ENCODE measurements around the gene GRM8. TPM values are rescaled to one million over a fixed set of nuclear protein-coding genes. Genes with fewer than 3 reads are reported as not detected.

Gene GRM8
- total RNA-seq, 3 donors from 2014 or later = not detected

DNA sequence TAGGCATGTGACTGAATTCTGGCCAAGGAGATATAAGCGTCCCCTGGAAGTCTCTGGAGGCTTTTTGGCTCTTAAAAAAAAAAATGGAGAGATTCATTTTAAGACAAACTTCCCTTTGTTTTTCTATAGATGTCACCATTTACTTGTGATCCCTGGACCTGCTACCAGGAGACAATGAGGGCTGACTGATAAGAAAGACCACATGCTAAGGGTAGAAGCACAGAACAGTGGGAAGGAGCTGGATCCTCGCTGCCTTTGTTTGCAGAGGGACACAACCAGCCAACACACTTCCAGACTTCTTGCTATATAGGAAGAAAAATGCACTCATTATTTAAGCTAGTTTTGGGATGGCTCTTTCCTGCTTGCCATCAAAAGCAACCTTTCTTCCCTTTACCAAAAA is 172.2 kb downstream of the GRM8 start:
- Histone ChIP-seq H3K9me3 (peaks cover 0 to 4% of the 10 kb centered on the region in 2 donors), H3K4me1 (no peaks in the 10 kb centered on the region), H3K36me3 (no peaks in the 10 kb centered on the region), H3K27me3 (no peaks in the 10 kb centered on the region), H3K27ac (no peak overlapping the region), H3K4me3 (no peak overlapping the region)
- TF ChIP-seq POLR2AphosphoS5 (IDR thresholded peaks at IDR 0.05) (no peak), POLR2A (IDR thresholded peaks at IDR 0.05) (no peak)
- TF ChIP-seq, protein P1, sequence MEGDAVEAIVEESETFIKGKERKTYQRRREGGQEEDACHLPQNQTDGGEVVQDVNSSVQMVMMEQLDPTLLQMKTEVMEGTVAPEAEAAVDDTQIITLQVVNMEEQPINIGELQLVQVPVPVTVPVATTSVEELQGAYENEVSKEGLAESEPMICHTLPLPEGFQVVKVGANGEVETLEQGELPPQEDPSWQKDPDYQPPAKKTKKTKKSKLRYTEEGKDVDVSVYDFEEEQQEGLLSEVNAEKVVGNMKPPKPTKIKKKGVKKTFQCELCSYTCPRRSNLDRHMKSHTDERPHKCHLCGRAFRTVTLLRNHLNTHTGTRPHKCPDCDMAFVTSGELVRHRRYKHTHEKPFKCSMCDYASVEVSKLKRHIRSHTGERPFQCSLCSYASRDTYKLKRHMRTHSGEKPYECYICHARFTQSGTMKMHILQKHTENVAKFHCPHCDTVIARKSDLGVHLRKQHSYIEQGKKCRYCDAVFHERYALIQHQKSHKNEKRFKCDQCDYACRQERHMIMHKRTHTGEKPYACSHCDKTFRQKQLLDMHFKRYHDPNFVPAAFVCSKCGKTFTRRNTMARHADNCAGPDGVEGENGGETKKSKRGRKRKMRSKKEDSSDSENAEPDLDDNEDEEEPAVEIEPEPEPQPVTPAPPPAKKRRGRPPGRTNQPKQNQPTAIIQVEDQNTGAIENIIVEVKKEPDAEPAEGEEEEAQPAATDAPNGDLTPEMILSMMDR (IDR thresholded peaks at IDR 0.05) = no peak
- intact Hi-C loops (cut with DNase I; ENCODE audit: low total_unique reads) = no loop called here
- DNase-seq (ENCODE audit: low spot score in 2 of 2) = no peak

DNA sequence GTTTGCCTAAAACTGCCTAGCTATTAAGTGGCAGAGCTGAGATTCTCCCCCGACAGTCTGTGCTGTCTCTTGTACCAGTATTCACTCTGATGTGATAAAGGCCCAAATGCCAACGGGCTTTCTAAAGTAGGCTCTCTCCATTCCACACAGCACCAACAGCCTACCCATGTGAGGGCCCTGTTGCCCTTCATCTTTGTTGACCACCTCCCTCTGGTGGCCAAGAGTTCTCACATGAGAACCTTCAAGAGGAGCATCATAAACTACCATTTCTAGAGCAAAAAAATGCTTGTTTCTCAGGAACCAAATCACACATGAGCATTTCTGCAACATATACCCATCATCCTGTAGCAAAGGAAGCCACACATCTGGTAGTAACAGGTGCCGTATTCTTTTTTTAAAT is 185.8 kb downstream of the GRM8 start:
- Histone ChIP-seq H3K4me1 (no peaks in the 10 kb centered on the region), H3K9me3 (peaks cover 3 to 27% of the 10 kb centered on the region in 2 donors), H3K27me3 (no peaks in the 10 kb centered on the region), H3K36me3 (no peaks in the 10 kb centered on the region), H3K27ac (no peak overlapping the region), H3K4me3 (no peak overlapping the region)
- TF ChIP-seq, protein P1 (IDR thresholded peaks at IDR 0.05) = no peak
- TF ChIP-seq POLR2AphosphoS5 (IDR thresholded peaks at IDR 0.05) (no peak), POLR2A (IDR thresholded peaks at IDR 0.05) (no peak)
- intact Hi-C loops (cut with DNase I; ENCODE audit: low total_unique reads) = no loop called here
- no peak for DNase-seq (ENCODE audit: low spot score in 2 of 2)

DNA sequence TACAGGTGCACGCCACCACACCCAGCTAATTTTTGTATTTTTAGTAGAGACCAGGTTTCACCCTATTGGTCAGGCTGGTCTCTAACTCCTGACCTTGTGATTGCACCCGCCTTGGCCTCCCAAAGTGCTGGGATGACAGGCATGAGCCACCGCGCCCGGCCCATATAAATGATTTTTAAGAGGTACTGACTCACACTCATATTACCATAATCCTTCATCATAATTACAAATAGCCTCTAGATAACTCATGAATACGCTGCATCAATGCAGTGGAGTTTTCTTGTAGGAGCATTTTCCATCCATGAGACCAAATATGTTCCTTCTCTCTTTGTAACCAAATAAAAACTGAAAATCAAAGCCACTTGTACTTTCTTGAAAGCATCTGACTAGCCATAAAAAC is 193.3 kb downstream of the GRM8 start:
- Histone ChIP-seq H3K27me3 (no peaks in the 10 kb centered on the region), H3K27ac (no peak overlapping the region), H3K9me3 (peaks cover 3 to 22% of the 10 kb centered on the region in 2 donors), H3K4me3 (no peak overlapping the region), H3K36me3 (no peaks in the 10 kb centered on the region), H3K4me1 (no peaks in the 10 kb centered on the region)
- no peak for DNase-seq (ENCODE audit: low spot score in 2 of 2)
- TF ChIP-seq POLR2AphosphoS5 (IDR thresholded peaks at IDR 0.05) (no peak), POLR2A (IDR thresholded peaks at IDR 0.05) (no peak)
- TF ChIP-seq, protein P1 (IDR thresholded peaks at IDR 0.05) = no peak
- intact Hi-C loops (cut with DNase I; ENCODE audit: low total_unique reads) = no loop called here

DNA sequence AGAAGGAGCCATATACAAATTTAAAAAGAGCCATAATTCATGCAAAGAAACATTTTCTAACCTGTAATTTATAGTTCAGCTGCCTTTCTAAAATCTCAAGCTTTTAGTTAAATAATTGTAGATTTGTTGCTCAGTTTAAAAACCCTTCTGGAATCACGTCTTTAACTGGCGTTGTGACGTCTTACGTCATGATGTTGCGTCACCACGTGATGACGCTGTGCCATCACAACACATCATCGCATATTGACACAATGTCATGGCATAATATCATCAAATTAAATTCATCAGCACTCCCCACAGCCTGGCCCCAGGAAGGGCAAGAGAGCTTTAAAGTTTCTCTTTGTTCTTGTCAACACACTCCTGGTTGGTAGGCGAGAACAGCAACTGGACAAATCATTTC is 194.8 kb downstream of the GRM8 start:
- TF ChIP-seq, protein P1 (IDR thresholded peaks at IDR 0.05) = no peak
- TF ChIP-seq POLR2A (IDR thresholded peaks at IDR 0.05) (no peak), POLR2AphosphoS5 (IDR thresholded peaks at IDR 0.05) (no peak)
- intact Hi-C loops (cut with DNase I; ENCODE audit: low total_unique reads) = no loop called here
- Histone ChIP-seq H3K4me3 (no peak overlapping the region), H3K27me3 (no peaks in the 10 kb centered on the region), H3K27ac (no peak overlapping the region), H3K9me3 (peaks cover 0 to 8% of the 10 kb centered on the region in 2 donors), H3K4me1 (no peaks in the 10 kb centered on the region), H3K36me3 (no peaks in the 10 kb centered on the region)
- no peak for DNase-seq (ENCODE audit: low spot score in 2 of 2)

DNA sequence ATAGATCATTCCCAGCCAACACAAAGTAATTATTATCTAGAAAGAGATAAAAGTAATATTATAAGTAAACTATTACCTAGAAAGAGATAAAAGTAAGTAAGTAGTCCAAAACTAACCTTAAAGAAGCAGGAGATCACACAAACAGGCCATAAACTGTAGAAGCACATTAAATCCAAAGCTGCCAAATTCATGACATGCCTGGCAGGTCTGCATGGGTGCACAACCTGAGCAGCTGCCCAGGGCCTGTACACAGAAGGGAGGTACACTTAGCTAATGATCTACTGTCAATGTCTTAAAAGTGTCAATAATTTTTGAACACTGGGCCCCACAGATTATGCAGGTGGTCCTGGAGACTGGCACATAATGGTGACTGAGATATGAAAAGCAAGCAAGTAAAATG is 196.5 kb downstream of the GRM8 start:
- Histone ChIP-seq H3K9me3 (no peaks in the 10 kb centered on the region), H3K4me1 (no peaks in the 10 kb centered on the region), H3K4me3 (no peak overlapping the region), H3K36me3 (no peaks in the 10 kb centered on the region), H3K27me3 (no peaks in the 10 kb centered on the region), H3K27ac (no peak overlapping the region)
- TF ChIP-seq POLR2A (IDR thresholded peaks at IDR 0.05) = no peak
- no peak for TF ChIP-seq POLR2AphosphoS5 (IDR thresholded peaks at IDR 0.05)
- TF ChIP-seq, protein P1 (IDR thresholded peaks at IDR 0.05) = no peak
- no peak for DNase-seq (ENCODE audit: low spot score in 2 of 2)
- intact Hi-C loops (cut with DNase I; ENCODE audit: low total_unique reads) = no loop called here

Data from breast epithelium (tissue), 4 donors.